NCI-H524 (cell line): ENCODE data around the gene DLX1.
"Not testable (repeated sequence)": the region's sequence is repeated elsewhere in the genome, so short reads cannot be mapped to it uniquely, and the experiment has no call there.

ENCODE experiments used
- DNase-seq, 2 experiments: peaks; one replicate each; lab custom pipeline; 2025; lab: John Stamatoyannopoulos, UW

Gene DLX1

DNA sequence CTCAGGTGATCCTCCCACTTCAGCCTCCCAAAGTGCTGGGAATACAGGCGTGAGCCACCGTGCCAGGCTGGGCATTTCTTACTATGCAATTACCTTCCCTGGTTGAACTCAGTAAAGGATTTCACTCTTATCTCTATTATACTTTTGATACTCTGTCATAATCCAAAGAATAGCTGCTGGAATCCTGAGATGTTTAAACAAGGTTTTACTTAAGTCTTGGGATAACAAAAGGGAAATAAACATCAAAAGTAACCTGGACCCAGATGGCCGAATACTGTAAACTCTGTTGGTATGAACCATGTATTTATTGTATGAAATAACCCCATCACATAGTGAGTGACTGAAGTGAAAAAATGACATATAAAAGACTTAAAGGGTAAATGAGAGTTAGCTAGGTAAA lies 29.3 kb downstream of the DLX1 start:
- DNase-seq: no peak

DNA sequence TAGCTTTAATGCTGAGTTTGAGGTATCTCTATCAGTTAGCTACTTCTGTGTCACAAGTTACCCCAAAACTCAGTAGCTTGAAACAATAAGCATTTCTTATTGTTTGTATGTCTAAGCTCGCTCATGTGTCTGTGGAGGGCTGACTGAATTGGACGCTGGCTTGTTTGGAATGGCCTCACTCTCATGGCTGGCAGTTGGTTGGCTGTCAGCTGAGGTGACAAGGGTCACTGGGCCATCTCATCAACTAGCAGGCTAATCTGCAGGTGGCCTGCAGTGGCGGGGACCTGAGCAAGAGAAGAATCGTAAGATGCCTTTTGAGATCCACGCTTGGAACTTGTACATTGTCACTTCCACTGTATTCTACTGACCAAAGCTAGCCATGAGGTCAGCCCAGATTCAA lies 30.8 kb downstream of the DLX1 start:
- DNase-seq: no peak

DNA sequence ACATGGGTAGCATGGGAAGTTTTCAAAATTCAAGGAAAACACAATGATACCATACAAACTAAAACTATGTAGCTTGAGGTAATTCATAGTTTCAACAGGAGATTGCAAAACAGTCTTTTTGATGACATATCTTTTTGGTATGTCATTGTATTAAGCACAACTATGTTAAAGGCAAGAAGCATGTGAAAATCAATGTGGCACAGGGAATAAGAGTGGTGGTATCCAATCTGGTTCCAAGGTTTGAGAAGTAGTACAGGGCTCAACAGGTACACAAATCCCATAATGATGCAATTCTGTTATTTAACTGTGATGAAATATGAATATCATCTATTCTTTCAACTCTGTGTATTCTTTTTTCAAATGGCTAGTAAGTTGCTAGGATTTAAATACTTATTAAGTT lies 33.8 kb downstream of the DLX1 start:
- no peak for DNase-seq

DNA sequence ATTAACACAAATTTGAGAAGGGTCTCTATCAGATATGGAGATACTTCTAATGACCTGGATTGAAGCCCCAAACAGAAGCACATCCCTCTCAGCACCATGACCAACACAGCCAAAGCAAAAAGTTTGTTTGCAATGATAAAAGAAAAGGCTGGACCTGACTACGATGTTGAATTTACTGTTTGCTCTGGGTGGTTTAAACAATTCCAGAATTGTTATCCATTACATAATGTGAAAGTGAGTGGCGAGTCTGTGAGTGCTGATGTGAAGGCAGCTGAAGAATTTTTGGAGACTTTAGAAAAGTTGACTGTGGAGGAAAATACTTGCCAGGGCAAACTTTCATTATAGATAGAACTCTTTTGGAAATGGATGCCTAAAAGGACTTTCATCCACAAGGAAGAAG lies 34.8 kb downstream of the DLX1 start:
- DNase-seq: no peak

DNA sequence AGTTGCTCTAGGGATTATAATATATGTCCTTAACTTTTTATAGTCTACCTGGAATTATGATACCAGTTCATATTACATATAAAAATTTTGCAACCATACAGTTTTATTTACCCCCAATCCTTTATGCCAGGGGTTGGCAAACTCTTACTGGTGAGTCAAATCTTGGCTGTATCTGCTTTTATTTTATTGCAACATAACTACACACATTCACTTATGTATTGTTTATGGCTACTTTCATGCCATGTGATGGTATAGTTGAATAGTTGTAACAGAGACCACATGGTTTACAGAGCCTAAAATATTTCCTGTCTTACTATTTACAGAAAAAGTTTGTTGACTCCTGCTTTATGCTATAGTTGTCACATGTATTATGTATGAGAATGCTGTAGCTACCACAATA lies 43.2 kb downstream of the DLX1 start:
- DNase-seq: no peak

DNA sequence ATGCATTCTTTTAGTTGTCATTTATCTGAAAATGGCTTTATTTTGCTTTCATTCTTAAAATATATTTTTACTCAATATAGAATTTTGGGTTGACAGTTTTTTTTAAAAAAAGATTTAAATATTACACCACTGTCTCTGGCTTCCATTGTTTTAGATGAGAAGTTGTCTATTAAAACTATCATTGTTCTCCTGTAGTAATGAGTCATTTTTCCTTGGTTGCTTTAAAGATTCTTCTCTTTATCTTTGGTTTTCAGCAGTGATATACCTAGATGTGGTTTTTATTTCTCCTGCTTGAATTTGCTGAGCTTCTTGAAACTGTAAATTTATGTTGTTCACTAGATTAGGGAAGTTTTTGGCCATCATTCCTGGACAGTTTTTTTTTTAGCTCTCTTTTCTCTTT lies 44.1 kb downstream of the DLX1 start:
- DNase-seq: no peak

DNA sequence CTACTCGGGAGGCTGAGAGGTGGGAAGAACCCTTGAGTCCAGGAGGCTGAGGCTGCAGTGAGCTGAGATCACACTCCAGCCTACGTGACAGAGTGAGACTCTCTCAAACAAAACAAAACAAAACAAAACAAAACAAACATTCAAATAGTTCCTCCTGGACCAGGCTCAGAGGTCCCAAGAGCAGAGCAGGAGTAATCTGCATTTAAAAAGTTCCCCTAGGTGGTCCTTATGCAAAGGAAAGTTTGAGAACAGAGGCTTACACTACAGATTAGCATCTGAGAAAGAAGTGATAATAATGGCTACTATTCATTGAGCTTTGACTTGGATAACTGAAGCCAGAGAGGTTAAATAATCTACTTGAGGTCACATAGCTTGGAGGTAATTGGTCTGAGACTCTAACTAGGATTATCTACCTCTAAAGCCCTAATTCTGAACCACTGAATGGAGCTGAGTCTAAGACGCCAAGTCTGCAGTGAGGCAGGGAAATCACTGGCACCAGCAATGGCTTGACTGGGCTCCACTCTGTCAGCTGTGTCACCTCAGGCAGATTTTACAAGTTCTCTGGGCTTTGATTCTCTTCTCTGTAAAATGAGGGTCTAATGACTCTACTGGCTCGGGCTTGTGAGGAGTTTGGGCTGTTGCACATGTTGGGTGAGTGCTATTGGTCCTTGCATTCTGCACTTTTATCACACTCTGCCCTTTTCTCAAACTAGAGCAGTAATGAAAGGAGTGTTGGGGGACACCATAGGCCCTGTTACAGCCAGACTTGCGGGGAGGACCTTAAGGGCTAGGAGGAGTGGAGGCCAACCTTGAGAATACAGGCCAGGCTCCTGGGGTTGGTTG lies 46.6 kb downstream of the DLX1 start:
- no peak for DNase-seq

DNA sequence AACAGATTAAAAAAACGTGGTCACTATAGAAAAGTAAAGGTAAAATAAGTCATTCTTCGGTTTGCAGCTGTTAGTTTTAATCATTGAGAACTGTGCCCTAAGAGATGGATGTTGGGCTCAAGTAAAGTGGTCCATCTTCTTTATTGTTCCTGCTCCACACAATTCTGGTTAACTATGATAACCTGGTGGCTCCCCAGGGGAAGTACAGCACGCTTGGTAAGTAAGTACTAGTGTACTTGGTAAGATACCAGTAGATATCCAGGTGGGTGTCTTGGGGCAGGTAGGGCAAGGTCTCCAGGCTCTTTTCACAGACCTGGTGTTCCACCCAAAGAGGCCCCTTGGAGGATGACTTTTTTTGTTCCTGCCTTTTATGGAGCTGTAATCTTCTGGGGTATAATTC lies 49.0 kb downstream of the DLX1 start:
- no peak for DNase-seq

DNA sequence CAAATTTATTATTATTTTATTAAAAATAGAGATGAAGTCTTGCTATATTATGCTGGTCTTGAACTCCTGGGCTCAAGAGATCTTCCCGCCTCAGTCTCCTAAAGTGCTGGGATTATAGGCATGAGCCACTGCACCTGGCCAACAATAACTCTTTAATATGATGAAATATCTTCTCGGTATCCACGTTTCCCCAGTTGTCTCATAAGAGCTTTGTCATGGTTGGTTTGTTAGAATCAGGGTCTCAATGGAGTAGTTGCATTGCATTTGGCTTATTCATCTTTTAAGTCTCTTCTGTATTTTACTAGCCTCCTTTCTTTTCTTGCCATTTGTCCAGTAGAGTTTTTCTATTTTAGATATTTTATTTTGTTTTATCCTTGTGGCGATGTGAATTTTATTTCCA lies 50.1 kb downstream of the DLX1 start:
- no peak for DNase-seq

DNA sequence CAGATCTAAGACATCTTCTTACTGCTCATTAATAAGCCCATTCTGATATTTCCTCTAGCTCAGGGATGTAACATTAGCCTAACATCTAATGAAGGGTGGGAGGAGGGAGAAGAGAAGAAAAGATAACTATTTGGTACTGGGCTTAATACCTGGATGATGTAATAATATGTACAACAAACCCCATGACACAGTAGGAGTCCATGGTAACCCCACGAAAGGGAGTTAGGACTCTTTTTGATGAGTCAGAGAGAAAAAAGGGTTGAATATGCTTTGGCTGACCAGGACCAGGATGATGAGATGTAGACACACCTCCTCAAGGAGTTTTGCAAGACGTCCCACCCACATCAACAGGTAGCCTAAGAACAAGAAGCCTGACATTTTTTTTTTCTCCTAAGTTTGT lies 51.8 kb downstream of the DLX1 start:
- no peak for DNase-seq

DNA sequence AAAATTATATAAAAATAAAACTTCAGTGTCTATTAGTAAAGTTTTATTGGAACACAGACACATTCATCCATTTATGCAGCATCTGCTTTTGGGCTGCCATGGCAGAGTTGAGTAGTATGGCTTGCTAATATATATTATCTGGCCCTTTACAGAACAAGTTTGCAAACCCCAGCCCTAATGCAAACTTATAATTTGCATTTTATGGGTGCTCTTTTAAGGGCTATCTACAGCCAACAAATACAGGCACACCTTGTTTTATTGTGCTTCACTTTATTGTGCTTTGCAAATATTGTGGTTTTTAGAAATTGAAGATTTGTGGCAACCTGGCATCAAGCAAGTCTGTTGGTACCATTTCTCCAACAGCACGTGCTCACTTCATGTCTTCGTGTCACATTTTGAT lies 52.6 kb downstream of the DLX1 start:
- no peak for DNase-seq

DNA sequence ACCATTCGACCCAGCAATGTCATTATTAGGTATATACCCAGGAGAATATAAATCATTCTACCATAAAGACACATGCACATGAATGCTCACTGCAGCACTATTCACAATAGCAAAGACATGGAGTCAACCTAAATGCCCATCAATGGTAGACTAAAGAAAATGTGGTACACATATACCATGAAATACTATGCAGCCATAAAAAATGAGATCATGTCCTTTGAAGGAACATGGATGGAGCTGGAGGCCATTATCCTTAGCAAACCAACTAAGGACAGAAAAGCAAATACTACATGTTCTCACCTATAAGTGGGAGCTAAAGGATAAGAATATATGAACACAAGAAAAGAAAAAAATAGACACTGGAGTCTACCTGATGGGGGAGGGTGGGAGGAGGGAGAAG lies 53.4 kb downstream of the DLX1 start:
- DNase-seq: not testable (repeated sequence)
